ENCODE data around the gene DNAJC2.
"Not testable (repeated sequence)": the region's sequence is repeated elsewhere in the genome, so short reads cannot be mapped to it uniquely, and the experiment has no call there.

DNAJC2 gene

GRCh38 chr7:103266229-103266628 is 78.3 kb downstream of the DNAJC2 start:
- DNase-seq (ENCODE audit: low spot score), result not testable (repeated sequence)

GRCh38 chr7:103264054-103264453 is 80.5 kb downstream of the DNAJC2 start:
- DNase-seq (ENCODE audit: low spot score), result not testable (repeated sequence)
